Gastroesophageal sphincter (tissue), 3 donors: Measurements from ENCODE around the gene ELP4.

Experiments
- POLR2A ChIP-seq, 2 donors: fragments of 450-650 bp; IDR thresholded peaks; one replicate each; pipeline ENCODE4 v1.6.1; 2017; ENCODE audit warnings: antibody characterized with exemption in 2 of 2, mild to moderate bottlenecking in 2 of 2, moderate library complexity in 1 of 2
- TF ChIP-seq, protein P1 (sequence below), 4 experiments: fragments of 200-600 bp in 2 of 4; fragments of 450-650 bp in 2 of 4; sonication (generic) in 1 of 4; IDR thresholded peaks; one replicate each; pipeline ENCODE4 v1.5.1; 2017 to 2019; ENCODE audit warnings: antibody characterized with exemption in 4 of 4, mild to moderate bottlenecking in 2 of 4, moderate library complexity in 2 of 4

DNA sequence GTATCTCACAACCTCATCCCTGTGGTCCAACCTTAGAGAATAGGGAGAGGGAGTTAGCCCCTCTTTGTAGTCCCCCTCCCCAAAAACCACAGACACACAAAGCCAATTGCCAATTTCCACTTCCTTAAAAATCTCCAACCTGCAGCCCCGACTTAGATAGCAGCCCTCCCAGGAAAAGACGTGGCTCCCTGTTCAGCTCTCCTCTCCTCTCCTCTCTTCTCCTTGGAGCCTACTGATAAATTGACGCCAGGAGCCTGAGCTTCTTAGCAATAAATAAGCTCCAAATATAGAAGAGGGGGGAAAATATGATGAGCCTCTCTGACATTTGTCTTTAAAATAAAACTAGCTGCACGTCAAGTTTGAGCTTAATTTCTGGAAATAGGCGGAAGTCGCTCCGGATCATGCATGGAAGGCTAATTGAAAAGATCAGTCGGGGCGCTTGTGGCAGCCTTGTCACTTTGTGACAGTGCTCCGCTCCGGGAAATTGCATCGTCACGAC lies 294.3 kb downstream of the ELP4 start:
- TF ChIP-seq, protein P1, sequence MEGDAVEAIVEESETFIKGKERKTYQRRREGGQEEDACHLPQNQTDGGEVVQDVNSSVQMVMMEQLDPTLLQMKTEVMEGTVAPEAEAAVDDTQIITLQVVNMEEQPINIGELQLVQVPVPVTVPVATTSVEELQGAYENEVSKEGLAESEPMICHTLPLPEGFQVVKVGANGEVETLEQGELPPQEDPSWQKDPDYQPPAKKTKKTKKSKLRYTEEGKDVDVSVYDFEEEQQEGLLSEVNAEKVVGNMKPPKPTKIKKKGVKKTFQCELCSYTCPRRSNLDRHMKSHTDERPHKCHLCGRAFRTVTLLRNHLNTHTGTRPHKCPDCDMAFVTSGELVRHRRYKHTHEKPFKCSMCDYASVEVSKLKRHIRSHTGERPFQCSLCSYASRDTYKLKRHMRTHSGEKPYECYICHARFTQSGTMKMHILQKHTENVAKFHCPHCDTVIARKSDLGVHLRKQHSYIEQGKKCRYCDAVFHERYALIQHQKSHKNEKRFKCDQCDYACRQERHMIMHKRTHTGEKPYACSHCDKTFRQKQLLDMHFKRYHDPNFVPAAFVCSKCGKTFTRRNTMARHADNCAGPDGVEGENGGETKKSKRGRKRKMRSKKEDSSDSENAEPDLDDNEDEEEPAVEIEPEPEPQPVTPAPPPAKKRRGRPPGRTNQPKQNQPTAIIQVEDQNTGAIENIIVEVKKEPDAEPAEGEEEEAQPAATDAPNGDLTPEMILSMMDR (IDR thresholded peaks at IDR 0.05) = no peak
- no peak for TF ChIP-seq POLR2A (IDR thresholded peaks at IDR 0.05)
